ENCODE results near the gene LRRTM1. TPM values are rescaled to one million over a fixed set of nuclear protein-coding genes. Genes with fewer than 3 reads are reported as not detected.

The LRRTM1 gene
- total RNA-seq, 2 experiments from 2014 or later: not detected

GRCh38 chr2:80323610-80324009 lies 19.1 kb upstream of the LRRTM1 start:
- H3K27me3 Mint-ChIP-seq: peaks cover 16% of the 10 kb centered on the region
- no peaks in the 10 kb centered on the region for H3K4me1 Mint-ChIP-seq
- H3K9me3 Mint-ChIP-seq: no peaks in the 10 kb centered on the region
- H3K36me3 Mint-ChIP-seq: no peaks in the 10 kb centered on the region
- H3K4me3 Mint-ChIP-seq: no peak overlapping the region
- H3K27ac Mint-ChIP-seq: no peak overlapping the region
- DNase-seq: no peak

DNA sequence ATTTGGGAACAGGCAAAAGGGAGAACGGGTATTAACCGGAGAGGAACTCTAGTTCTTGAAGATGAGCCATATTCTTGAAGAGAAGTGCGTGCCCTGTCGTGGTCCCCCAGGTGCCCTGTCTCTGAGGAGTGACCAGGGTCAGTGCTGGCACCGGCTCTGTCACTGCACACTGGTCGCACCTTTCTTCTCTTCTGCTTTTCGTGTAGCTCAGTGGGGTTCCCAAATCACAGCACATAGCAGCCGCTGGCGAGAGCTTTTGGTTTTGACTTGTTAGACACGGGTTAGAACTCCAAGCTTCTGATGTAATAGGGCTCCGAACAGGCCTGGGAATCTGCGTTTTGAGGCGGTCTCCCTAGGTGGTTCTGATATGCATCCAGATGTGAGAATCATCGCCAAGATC lies 18.4 kb upstream of the LRRTM1 start:
- no peaks in the 10 kb centered on the region for H3K9me3 Mint-ChIP-seq
- H3K27ac Mint-ChIP-seq: no peak overlapping the region
- DNase-seq: no peak
- H3K27me3 Mint-ChIP-seq: peaks cover 13% of the 10 kb centered on the region
- H3K4me3 Mint-ChIP-seq: no peak overlapping the region
- H3K36me3 Mint-ChIP-seq: no peaks in the 10 kb centered on the region
- H3K4me1 Mint-ChIP-seq: no peaks in the 10 kb centered on the region

GRCh38 chr2:80322311-80322920 lies 17.9 kb upstream of the LRRTM1 start:
- H3K27me3 Mint-ChIP-seq: peaks cover 12% of the 10 kb centered on the region

DNA sequence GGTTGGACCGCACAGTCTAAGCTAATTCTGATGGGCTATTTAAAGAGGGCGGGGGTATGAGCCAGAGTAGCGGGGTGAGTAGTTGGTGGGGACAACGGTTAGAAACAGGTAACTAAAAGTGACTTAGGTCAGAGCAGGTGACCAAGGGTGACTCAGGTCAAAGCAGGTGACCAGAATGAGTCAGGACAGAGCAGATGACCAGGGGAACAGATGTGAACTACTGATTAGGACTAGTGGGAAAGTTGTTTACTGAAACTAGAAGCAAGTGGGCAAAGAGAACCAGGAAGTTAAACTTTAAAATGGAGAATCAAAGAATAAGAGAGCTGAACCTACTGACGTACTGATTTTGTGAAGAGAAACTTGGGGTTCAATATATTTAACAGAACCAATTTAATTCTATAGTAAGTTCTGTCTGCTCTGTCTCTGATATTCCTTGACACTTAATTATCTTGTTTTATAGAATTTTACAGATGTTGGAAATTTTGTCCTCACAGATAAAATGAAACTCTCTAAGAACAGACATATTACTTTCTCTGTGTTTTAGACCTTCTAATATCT lies 7.8 kb upstream of the LRRTM1 start:
- Mint-ChIP-seq H3K4me1 (no peaks in the 10 kb centered on the region), H3K27me3 (no peaks in the 10 kb centered on the region), H3K4me3 (no peak overlapping the region), H3K9me3 (peaks cover 2% of the 10 kb centered on the region), H3K27ac (no peak overlapping the region), H3K36me3 (no peaks in the 10 kb centered on the region)
- DNase-seq: no peak

More at GRCh38 chr2:80322311-80322920, 17.9 kb upstream of the LRRTM1 start:
- H3K27ac Mint-ChIP-seq: no peak overlapping the region
- H3K9me3 Mint-ChIP-seq: no peaks in the 10 kb centered on the region
- H3K36me3 Mint-ChIP-seq: no peaks in the 10 kb centered on the region
- no peak overlapping the region for H3K4me3 Mint-ChIP-seq
- no peak for DNase-seq
- no peaks in the 10 kb centered on the region for H3K4me1 Mint-ChIP-seq

DNA sequence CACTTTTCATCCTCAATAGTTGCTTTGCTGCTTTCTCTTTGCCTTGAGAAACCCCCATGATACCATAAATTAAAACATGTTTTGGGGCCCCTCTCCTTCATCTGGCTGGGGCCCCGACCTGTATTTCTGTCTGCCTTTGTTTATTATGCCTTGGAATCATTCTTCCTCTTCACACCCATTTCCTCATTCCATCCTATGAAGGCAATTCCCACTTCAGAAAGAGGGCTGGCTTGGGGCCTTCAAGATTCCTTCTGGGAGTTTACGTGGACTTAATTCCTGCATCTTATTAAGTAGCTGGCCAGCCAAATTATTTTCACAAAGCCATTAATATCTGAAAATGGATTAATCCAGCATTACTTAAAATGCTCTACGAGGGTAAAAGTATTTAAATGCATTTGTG lies 6.8 kb upstream of the LRRTM1 start:
- Mint-ChIP-seq H3K27me3 (peaks cover 2% of the 10 kb centered on the region), H3K36me3 (no peaks in the 10 kb centered on the region), H3K4me1 (no peaks in the 10 kb centered on the region), H3K27ac (no peak overlapping the region), H3K4me3 (no peak overlapping the region), H3K9me3 (no peaks in the 10 kb centered on the region)
- DNase-seq: no peak

DNA sequence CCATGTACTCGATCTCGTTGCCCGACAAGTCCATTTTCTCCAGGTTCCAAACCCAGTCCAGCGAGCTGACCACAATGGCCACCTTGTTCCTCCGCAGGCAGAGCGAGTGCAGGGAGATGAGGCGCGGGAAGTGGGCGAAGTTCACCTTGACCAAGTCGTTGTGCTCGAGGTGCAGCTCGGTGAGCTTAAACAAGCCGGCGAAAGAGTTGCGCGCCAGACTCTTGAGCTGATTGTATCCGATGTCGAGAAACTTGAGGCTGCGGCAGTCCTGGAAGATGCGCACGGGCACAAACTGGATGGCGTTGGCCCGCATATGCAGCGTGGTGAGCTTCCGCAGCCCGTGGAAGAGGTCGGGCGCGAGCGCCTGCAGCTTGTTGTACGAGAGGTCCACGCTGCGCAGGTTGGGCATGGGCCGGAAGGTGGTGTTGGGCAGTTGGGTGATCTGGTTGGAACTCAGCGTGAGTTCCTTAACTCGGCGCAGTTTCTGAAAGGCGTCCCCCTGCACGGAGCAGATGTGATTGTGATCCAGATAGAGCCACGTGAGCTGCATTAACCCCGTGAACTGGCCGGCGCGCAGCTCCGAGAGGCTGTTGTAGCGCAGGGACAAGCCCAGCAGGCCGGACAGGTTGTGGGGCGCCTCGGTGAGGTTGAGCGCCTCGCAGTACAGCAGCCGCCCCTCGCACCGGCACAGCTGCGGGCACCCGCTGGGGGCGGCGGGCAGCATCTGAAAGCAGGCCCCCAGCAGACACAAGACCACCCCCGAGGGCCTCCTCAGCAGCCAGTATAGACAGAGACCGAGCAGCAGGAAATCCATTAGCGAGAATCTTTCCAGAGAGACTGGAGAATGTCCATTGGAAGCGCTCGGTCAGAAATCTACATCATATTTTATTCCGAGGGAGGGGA lies 1.3 kb downstream of the LRRTM1 start:
- no peak overlapping the region for H3K4me3 Mint-ChIP-seq
- H3K4me1 Mint-ChIP-seq: peaks cover 1% of the 10 kb centered on the region
- H3K27me3 Mint-ChIP-seq: peaks cover 59% of the 10 kb centered on the region
- H3K9me3 Mint-ChIP-seq: no peaks in the 10 kb centered on the region
- DNase-seq: no peak
- H3K36me3 Mint-ChIP-seq: no peaks in the 10 kb centered on the region
- H3K27ac Mint-ChIP-seq: no peak overlapping the region

DNA sequence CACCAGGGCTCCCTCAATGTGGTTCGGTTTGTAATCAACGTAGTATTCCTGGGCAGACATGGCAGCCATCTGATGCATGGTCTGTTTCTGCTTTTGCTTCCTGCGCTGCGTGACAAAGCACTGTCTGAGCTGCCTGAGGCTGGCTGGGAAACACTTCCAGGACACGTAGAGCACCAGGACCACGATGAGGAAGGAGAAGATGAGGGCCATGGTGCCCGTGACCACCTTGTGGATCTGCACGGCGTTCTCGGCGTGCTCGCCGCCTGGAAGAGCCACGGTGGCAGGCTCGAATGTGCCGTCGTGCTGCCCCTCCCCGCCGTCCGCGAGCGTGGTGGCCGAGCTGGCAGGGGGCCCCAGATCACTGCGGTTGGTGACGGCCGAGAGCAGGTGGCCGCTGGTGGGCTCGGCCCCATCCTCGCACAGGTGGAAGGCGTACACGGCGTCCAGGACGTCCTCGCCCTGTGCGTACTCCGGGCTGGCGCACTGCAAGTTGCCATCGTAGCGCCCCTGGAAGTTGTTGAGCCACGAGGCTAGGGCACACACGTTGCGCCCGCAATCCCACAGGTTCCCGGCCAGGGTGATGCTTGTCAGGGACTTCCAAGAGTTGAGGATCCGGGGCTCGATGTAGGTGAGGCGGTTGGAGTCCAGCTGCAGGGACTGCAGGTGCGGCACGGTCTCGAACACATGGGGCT lies 2.1 kb downstream of the LRRTM1 start:
- H3K9me3 Mint-ChIP-seq: no peaks in the 10 kb centered on the region

DNA sequence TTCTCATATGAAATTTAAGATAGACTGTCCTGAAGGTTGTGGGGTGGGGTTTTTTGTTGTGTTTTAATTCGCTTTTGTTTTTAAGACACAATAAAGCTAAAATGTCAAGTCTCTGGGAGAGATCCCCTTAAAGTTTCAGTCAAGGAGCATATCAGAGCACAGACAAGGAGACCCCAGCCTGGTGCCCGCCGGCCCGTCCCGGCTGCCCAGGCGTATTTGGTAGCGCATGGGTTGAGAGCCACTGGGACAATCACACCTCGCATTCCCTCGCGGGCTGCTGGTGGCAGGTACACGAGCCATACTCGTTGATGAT lies 2.6 kb downstream of the LRRTM1 start:
- Mint-ChIP-seq H3K4me3 (no peak overlapping the region), H3K27ac (no peak overlapping the region), H3K9me3 (no peaks in the 10 kb centered on the region), H3K36me3 (no peaks in the 10 kb centered on the region), H3K4me1 (peaks cover 1% of the 10 kb centered on the region), H3K27me3 (peaks cover 66% of the 10 kb centered on the region)
- no peak for DNase-seq

More for the DNA sequence above, 2.1 kb downstream of the LRRTM1 start:
- H3K27ac Mint-ChIP-seq: no peak overlapping the region
- no peaks in the 10 kb centered on the region for H3K36me3 Mint-ChIP-seq
- DNase-seq: no peak
- peaks cover 1% of the 10 kb centered on the region for H3K4me1 Mint-ChIP-seq
- no peak overlapping the region for H3K4me3 Mint-ChIP-seq
- H3K27me3 Mint-ChIP-seq: peaks cover 63% of the 10 kb centered on the region

- no peak overlapping the region for H3K27ac Mint-ChIP-seq
- no peaks in the 10 kb centered on the region for H3K9me3 Mint-ChIP-seq
- H3K4me3 Mint-ChIP-seq: no peak overlapping the region
- DNase-seq: no peak
- peaks cover 1% of the 10 kb centered on the region for H3K4me1 Mint-ChIP-seq
- H3K27me3 Mint-ChIP-seq: peaks cover 65% of the 10 kb centered on the region
- no peaks in the 10 kb centered on the region for H3K36me3 Mint-ChIP-seq
Measured at GRCh38 chr2:80300954-80301353, 3.6 kb downstream of the LRRTM1 start.

DNA sequence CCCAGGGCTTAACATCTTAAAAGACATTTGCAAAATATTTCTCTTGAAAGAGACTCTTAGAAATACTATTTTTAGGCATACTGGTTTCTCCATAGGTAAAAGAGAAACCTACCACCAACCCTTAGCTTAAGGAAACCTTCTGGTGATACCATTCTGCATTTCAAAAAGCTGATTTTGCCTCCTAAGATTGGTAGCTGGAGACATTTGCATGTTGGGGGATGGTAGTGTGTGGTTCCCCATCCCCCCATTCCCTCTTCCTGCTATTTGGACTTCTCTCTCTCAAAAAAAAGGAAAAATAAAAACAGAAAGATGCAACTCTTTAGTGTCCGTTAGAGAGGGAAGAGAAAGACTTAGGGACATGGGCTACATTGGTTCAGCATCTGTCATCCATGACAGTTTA lies 4.2 kb downstream of the LRRTM1 start:
- no peak overlapping the region for H3K4me3 Mint-ChIP-seq
- no peak overlapping the region for H3K27ac Mint-ChIP-seq
- H3K9me3 Mint-ChIP-seq: no peaks in the 10 kb centered on the region
- no peak for DNase-seq
- no peaks in the 10 kb centered on the region for H3K36me3 Mint-ChIP-seq
- H3K4me1 Mint-ChIP-seq: peaks cover 1% of the 10 kb centered on the region
- H3K27me3 Mint-ChIP-seq: peaks cover 61% of the 10 kb centered on the region

- peaks cover 1% of the 10 kb centered on the region for H3K4me1 Mint-ChIP-seq
- no peak overlapping the region for H3K4me3 Mint-ChIP-seq
- no peaks in the 10 kb centered on the region for H3K36me3 Mint-ChIP-seq
- no peak for DNase-seq
- H3K27me3 Mint-ChIP-seq: peaks cover 54% of the 10 kb centered on the region
- no peak overlapping the region for H3K27ac Mint-ChIP-seq
- H3K9me3 Mint-ChIP-seq: no peaks in the 10 kb centered on the region
Measured at GRCh38 chr2:80299661-80300060, 4.9 kb downstream of the LRRTM1 start.

GRCh38 chr2:80298954-80299353 lies 5.6 kb downstream of the LRRTM1 start:
- Mint-ChIP-seq H3K27me3 (peaks cover 48% of the 10 kb centered on the region), H3K4me1 (peaks cover 1% of the 10 kb centered on the region), H3K36me3 (no peaks in the 10 kb centered on the region), H3K27ac (no peak overlapping the region), H3K4me3 (no peak overlapping the region), H3K9me3 (no peaks in the 10 kb centered on the region)
- no peak for DNase-seq

- Mint-ChIP-seq H3K9me3 (no peaks in the 10 kb centered on the region), H3K36me3 (no peaks in the 10 kb centered on the region), H3K4me1 (no peaks in the 10 kb centered on the region), H3K27ac (no peak overlapping the region), H3K4me3 (no peak overlapping the region), H3K27me3 (peaks cover 11% of the 10 kb centered on the region)
- DNase-seq: no peak
Measured at GRCh38 chr2:80293039-80293438, 11.5 kb downstream of the LRRTM1 start.

GRCh38 chr2:80292474-80292873 lies 12.1 kb downstream of the LRRTM1 start:
- Mint-ChIP-seq H3K9me3 (no peaks in the 10 kb centered on the region), H3K4me3 (no peak overlapping the region), H3K36me3 (no peaks in the 10 kb centered on the region), H3K27ac (no peak overlapping the region), H3K27me3 (peaks cover 9% of the 10 kb centered on the region), H3K4me1 (no peaks in the 10 kb centered on the region)
- DNase-seq: no peak

GRCh38 chr2:80291656-80292055 lies 12.9 kb downstream of the LRRTM1 start:
- Mint-ChIP-seq H3K36me3 (no peaks in the 10 kb centered on the region), H3K4me1 (no peaks in the 10 kb centered on the region), H3K4me3 (no peak overlapping the region), H3K9me3 (no peaks in the 10 kb centered on the region), H3K27me3 (peaks cover 4% of the 10 kb centered on the region), H3K27ac (no peak overlapping the region)
- DNase-seq: no peak

All from activated naive CD8-positive, alpha-beta T cell treated with anti-CD3 and anti-CD28 coated beads for 36 hours (primary cell).